OCI-LY7 (cell line): ENCODE measurements around the gene ANK3. TPM values are rescaled to one million over a fixed set of nuclear protein-coding genes. Genes with fewer than 3 reads are reported as not detected.

Source experiments
- BruUV-seq: library from RNA; stranded (reverse); fragments of 400-500 nt; replicated peaks from 2 replicates; lab custom pipeline; 2021; lab: Mats Ljungman, UMichigan
- CTCF ChIA-PET: fragments of 300-600 bp; sonication (Branson Sonifier 250); formaldehyde crosslinking; loops from one replicate; lab custom pipeline; 2022; ENCODE audit warnings: antibody characterized with exemption; ENCODE audit not compliant: unreplicated experiment; lab: Charles Lee
- POLR2A ChIA-PET: fragments of 300-600 bp; sonication (Branson Sonifier 250); formaldehyde crosslinking; loops from one replicate; lab custom pipeline; 2022; ENCODE audit warnings: antibody characterized with exemption; lab: Charles Lee
- DNase-seq: peaks from one replicate; pipeline ENCODE4 v3.0.0-alpha.2; 2015; ENCODE audit warnings: low spot score
- H2AFZ ChIP-seq: fragments of 200-600 bp; sonication (generic), shearing (Covaris generic); 2 replicates; pipeline ENCODE4 v1.6.1; 2014; ENCODE audit warnings: mild to moderate bottlenecking, antibody characterized with exemption, low read length, moderate library complexity
- H3K27ac ChIP-seq: fragments of 200-600 bp; sonication (generic); 2 replicates; pipeline ENCODE4 v1.5.1; 2014; ENCODE audit warnings: mixed run types, low read depth, mild to moderate bottlenecking, moderate library complexity, low read length, inconsistent platforms; ENCODE audit not compliant: poor library complexity, severe bottlenecking
- H3K36me3 ChIP-seq: fragments of 200-600 bp; sonication (generic); 2 replicates; pipeline ENCODE4 v1.6.1; 2014; ENCODE audit warnings: mild to moderate bottlenecking, antibody characterized with exemption, low read length, moderate library complexity, mixed read lengths; ENCODE audit not compliant: insufficient read depth
- H3K4me1 ChIP-seq: fragments of 200-600 bp; sonication (generic); 2 replicates; pipeline ENCODE4 v1.5.1; 2014; ENCODE audit warnings: mild to moderate bottlenecking, low read length; ENCODE audit not compliant: insufficient read depth, poor library complexity, severe bottlenecking
- H3K4me2 ChIP-seq: fragments of 200-600 bp; sonication (generic); 2 replicates; pipeline ENCODE4 v1.6.1; 2014; ENCODE audit warnings: mild to moderate bottlenecking, low read length
- H3K4me3 ChIP-seq: fragments of 200-600 bp; sonication (generic); 2 replicates; pipeline ENCODE4 v1.5.1; 2014; ENCODE audit warnings: mild to moderate bottlenecking, low read depth, low read length; ENCODE audit not compliant: poor library complexity, severe bottlenecking
- H3K79me2 ChIP-seq: fragments of 200-600 bp; sonication (generic); 2 replicates; pipeline ENCODE4 v1.6.1; 2016; ENCODE audit warnings: low read depth, mild to moderate bottlenecking, low read length, moderate library complexity, mixed read lengths; ENCODE audit not compliant: insufficient read depth
- H3K9me2 ChIP-seq: fragments of 200-600 bp; sonication (generic); 2 replicates; pipeline ENCODE4 v1.6.1; 2016; ENCODE audit warnings: mild to moderate bottlenecking, low read length, mixed read lengths; ENCODE audit not compliant: insufficient read depth
- H3K9me3 ChIP-seq: fragments of 200-600 bp; sonication (generic); 2 replicates; pipeline ENCODE4 v1.6.1; 2014; ENCODE audit warnings: mild to moderate bottlenecking, mixed run types, low read length, mixed read lengths
- H4K20me1 ChIP-seq: fragments of 200-600 bp; sonication (generic); 2 replicates; pipeline ENCODE4 v1.6.1; 2014; ENCODE audit warnings: mild to moderate bottlenecking, antibody characterized with exemption, low read length, moderate library complexity, mixed read lengths; ENCODE audit not compliant: insufficient read depth
- CTCF ChIP-seq: fragments of 200-600 bp; sonication (generic); conservative IDR thresholded peaks from 2 replicates; pipeline ENCODE4 v1.5.1; 2014; ENCODE audit warnings: mild to moderate bottlenecking, antibody characterized with exemption, low read length, moderate library complexity, mixed read lengths
- EZH2phosphoT487 ChIP-seq: fragments of 200-600 bp; sonication (generic); IDR thresholded peaks from 2 replicates; pipeline ENCODE4 v1.6.1; 2018; ENCODE audit warnings: low read depth, borderline replicate concordance, mild to moderate bottlenecking, mixed run types, antibody characterized with exemption, low read length, moderate library complexity, mixed read lengths
- intact Hi-C: fragments of 100-400 bp; cut with micrococcal nuclease; formaldehyde crosslinking; loops from one replicate; pipeline ENCODE4 v1.10.0; 2022; ENCODE audit not compliant: unreplicated experiment
- total RNA-seq, 2 experiments: library from RNA; depleted of rRNA in 1 of 2; stranded (reverse); fragments of >200 nt in 1 of 2; shearing (Covaris generic) in 1 of 2; gene quantifications; 2 replicates each; pipeline ENCODE4 v1.2.3, GENCODE V29; 2014 to 2022

The ANK3 gene
- total RNA-seq, 2 experiments from 2014 or later, result 0.13 to 0.49 TPM

DNA sequence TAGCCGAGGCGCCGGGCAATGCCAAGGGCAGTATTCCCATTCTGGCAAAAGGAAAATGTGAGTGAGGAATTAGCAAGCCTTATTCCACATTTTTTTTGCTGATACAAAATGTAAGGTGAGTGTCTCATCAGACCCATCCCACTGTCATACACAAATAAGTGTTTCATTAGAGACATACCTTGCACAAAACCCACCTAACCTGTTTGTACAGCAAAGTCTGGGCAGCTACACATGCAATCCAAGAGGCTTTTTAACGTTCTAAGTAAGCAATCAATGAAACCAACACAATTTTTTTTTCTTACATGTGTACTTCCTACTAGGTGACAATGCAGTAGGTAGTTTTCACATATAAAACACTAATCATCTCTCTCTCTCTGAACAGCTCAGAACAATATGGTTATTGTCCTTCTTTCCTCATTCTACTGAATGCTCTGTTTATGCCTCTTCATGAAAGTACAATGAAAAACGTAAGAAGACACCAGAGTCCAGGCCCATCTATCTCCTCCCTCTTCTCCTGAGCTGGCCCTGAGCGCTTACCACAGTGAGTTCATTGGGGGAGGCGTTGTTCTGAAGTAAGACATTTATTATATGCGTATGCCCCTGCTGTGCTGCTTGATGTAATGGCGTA lies 217.2 kb downstream of the ANK3 start:
- no peaks in the 10 kb centered on the region for H4K20me1 ChIP-seq
- H3K4me2 ChIP-seq, result no peak overlapping the region
- no peaks in the 10 kb centered on the region for H3K9me3 ChIP-seq
- ChIA-PET CTCF (no interaction called here), POLR2A (interaction anchor here (1.2 kb wide), 1 partner anchor 19 kb away, joined by 6 read pairs; no protein-coding TSS in a partner anchor)
- H3K36me3 ChIP-seq, result no peaks in the 10 kb centered on the region
- DNase-seq, result no peak
- H3K4me1 ChIP-seq, result no peaks in the 10 kb centered on the region
- H3K9me2 ChIP-seq, result no peaks in the 10 kb centered on the region
- intact Hi-C loops, result no loop called here
- TF ChIP-seq CTCF (no peak), EZH2phosphoT487 (no peak)
- no TSS peak for BruUV-seq
- no peaks in the 10 kb centered on the region for H3K79me2 ChIP-seq
- H3K27ac ChIP-seq, result no peak overlapping the region
- H3K4me3 ChIP-seq, result no peak overlapping the region
- no peak overlapping the region for H2AFZ ChIP-seq

DNA sequence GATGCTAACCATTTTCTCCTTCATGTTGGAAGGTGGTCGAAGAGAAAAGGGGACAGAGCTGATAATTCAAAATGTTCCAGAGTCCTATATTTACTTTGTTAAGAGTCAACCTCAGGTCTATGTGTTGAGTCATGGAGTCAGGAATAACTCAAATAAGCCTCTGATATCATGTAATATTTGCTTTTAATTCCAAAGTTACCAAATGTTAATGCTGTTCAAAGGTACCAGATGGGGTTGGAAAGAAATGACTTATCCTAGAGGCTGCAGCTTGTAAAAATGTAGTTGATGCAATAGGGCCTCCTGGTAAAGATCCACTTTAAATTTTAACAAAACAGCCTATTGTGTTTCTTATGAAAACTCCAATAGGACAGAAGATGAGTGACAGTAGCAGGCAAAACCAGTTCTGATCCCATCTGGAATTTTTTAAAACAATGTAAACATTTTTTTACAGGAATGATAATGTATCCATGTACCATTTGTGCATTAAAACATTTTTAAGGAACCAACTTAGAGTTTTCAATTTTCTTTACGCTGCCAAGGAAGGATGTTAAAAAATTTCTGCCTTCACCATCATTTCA lies 218.2 kb downstream of the ANK3 start:
- Histone ChIP-seq H3K4me1 (no peaks in the 10 kb centered on the region), H3K4me3 (no peak overlapping the region), H3K27ac (no peak overlapping the region), H3K79me2 (no peaks in the 10 kb centered on the region), H2AFZ (no peak overlapping the region), H3K9me2 (no peaks in the 10 kb centered on the region), H3K4me2 (no peak overlapping the region), H3K36me3 (no peaks in the 10 kb centered on the region), H4K20me1 (no peaks in the 10 kb centered on the region), H3K9me3 (no peaks in the 10 kb centered on the region)
- CTCF ChIA-PET, result no interaction called here
- intact Hi-C loops, result no loop called here
- TF ChIP-seq CTCF (no peak), EZH2phosphoT487 (no peak)
- POLR2A ChIA-PET, result no interaction called here
- no peak for DNase-seq
- BruUV-seq, result no TSS peak

GRCh38 chr10:60170250-60170649 lies 219.4 kb downstream of the ANK3 start:
- Histone ChIP-seq H3K27ac (no peak overlapping the region), H3K79me2 (no peaks in the 10 kb centered on the region), H2AFZ (no peak overlapping the region), H3K4me1 (no peaks in the 10 kb centered on the region), H3K9me2 (no peaks in the 10 kb centered on the region), H4K20me1 (no peaks in the 10 kb centered on the region), H3K4me3 (no peak overlapping the region), H3K36me3 (no peaks in the 10 kb centered on the region), H3K9me3 (no peaks in the 10 kb centered on the region), H3K4me2 (no peak overlapping the region)
- ChIA-PET CTCF (no interaction called here), POLR2A (interaction anchor here (0.9 kb wide), 1 partner anchor 8 kb away, joined by 3 read pairs; no protein-coding TSS in a partner anchor)
- TF ChIP-seq EZH2phosphoT487 (no peak), CTCF (no peak)
- no peak for DNase-seq
- BruUV-seq, result no TSS peak
- intact Hi-C loops, result no loop called here
